T-helper 17 cell (primary cell): ENCODE data around the gene SCN8A. TPM values are rescaled to one million over a fixed set of nuclear protein-coding genes. Genes with fewer than 3 reads are reported as not detected.
"Not testable (repeated sequence)": the region's sequence is repeated elsewhere in the genome, so short reads cannot be mapped to it uniquely, and the experiment has no call there.

Experiments
- ATAC-seq: fragments of 150-1000 bp; cut with Tn5 transposase; 2 replicates; pipeline ENCODE4 v1.10.0; 2021; ENCODE audit warnings: mild to moderate bottlenecking, moderate library complexity
- DNase-seq, 3 donors: peaks; one replicate each; pipeline versions ENCODE4 v3.0.0 to v3.0.0-alpha.2; 2020 to 2021
- H3K9me3 ChIP-seq: one replicate; pipeline ENCODE4 v1.7.0; 2013; ENCODE audit warnings: low read length, mild to moderate bottlenecking; ENCODE audit not compliant: control insufficient read depth, poor library complexity, severe bottlenecking
- H3K27ac Mint-ChIP-seq: one replicate; pipeline ENCODE4 v1.8.0; 2022; ENCODE audit warnings: mild to moderate bottlenecking, moderate library complexity, mixed read lengths
- H3K27me3 Mint-ChIP-seq: one replicate; pipeline ENCODE4 v1.8.0; 2022; ENCODE audit warnings: mixed read lengths
- H3K36me3 Mint-ChIP-seq: one replicate; pipeline ENCODE4 v1.8.0; 2022; ENCODE audit warnings: low read depth, mixed read lengths
- H3K4me1 Mint-ChIP-seq: one replicate; pipeline ENCODE4 v1.8.0; 2022; ENCODE audit warnings: mild to moderate bottlenecking, mixed read lengths
- H3K4me3 Mint-ChIP-seq: one replicate; pipeline ENCODE4 v1.8.0; 2022; ENCODE audit warnings: mild to moderate bottlenecking, moderate library complexity, mixed read lengths
- total RNA-seq, 4 donors: library from RNA in 2 of 4; stranded (reverse) in 2 of 4; gene quantifications; one replicate each; pipeline ENCODE4 v1.2.3 and lab custom pipeline; 2022 to 2026

SCN8A gene
- total RNA-seq, 2 donors from 2014 or later: 0.35 to 0.47 TPM

DNA sequence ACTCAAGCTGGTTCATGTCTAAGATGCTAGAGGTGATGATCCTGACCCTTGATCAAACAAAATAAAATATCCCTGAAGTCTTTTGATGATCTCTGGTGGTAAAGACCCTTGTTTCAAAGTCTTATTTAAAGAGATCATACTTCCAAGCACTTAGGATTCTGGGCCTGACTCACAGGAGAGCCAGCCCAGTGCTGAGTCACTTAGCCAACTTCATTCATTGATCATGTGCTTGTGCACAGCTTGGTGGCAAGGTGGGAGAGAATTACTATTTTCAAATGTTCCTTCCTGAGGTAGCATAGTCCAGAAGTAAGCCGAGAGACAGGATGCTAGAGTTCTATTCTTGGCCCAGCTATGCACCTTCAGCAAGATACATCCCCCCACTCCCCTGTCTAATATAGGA is 40.6 kb downstream of the SCN8A start:
- H3K27me3 Mint-ChIP-seq: peaks cover 66% of the 10 kb centered on the region
- no peak for ATAC-seq

GRCh38 chr12:51632623-51633022 is 41.6 kb downstream of the SCN8A start:
- peaks cover 60% of the 10 kb centered on the region for H3K27me3 Mint-ChIP-seq
- peaks cover 4% of the 10 kb centered on the region for H3K36me3 Mint-ChIP-seq
- DNase-seq (no peak), ATAC-seq (no peak)
- H3K27ac Mint-ChIP-seq: no peak overlapping the region
- H3K4me3 Mint-ChIP-seq: no peak overlapping the region
- no peaks in the 10 kb centered on the region for H3K4me1 Mint-ChIP-seq
- H3K9me3 ChIP-seq: no peaks in the 10 kb centered on the region

More for the DNA sequence above, 40.6 kb downstream of the SCN8A start:
- no peak overlapping the region for H3K4me3 Mint-ChIP-seq
- H3K9me3 ChIP-seq: no peaks in the 10 kb centered on the region
- DNase-seq: no peak
- no peaks in the 10 kb centered on the region for H3K4me1 Mint-ChIP-seq
- H3K27ac Mint-ChIP-seq: no peak overlapping the region
- H3K36me3 Mint-ChIP-seq: peaks cover 4% of the 10 kb centered on the region

- Mint-ChIP-seq H3K4me3 (no peak overlapping the region), H3K27me3 (peaks cover 42% of the 10 kb centered on the region), H3K36me3 (no peaks in the 10 kb centered on the region), H3K27ac (no peak overlapping the region), H3K4me1 (no peaks in the 10 kb centered on the region)
- no peak for DNase-seq
- H3K9me3 ChIP-seq: no peaks in the 10 kb centered on the region
- ATAC-seq: no peak
These were observed 44.3 kb downstream of the SCN8A start for GRCh38 chr12:51635346-51635745.

DNA sequence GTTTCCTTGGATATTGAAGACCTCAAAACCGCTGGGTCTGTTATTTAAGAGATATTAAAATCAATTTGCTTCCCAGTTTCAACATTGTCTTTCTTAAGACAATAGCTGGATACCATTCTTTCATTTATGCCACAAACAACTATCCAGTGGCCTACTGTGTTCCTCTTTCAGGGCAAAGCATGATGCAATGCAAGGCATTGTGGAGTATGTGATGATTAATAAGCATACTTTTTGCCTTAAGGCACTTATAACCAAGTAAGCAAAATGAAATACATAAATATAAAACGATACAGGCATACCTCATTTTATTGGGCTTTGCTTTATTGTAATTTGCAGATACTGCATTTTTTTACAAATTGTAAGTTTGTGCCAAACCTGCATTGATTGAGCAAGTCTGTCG is 45.5 kb downstream of the SCN8A start:
- no peak overlapping the region for H3K4me3 Mint-ChIP-seq
- no peak for DNase-seq
- H3K36me3 Mint-ChIP-seq: no peaks in the 10 kb centered on the region
- H3K4me1 Mint-ChIP-seq: no peaks in the 10 kb centered on the region
- H3K27me3 Mint-ChIP-seq: peaks cover 40% of the 10 kb centered on the region
- no peaks in the 10 kb centered on the region for H3K9me3 ChIP-seq
- no peak for ATAC-seq
- no peak overlapping the region for H3K27ac Mint-ChIP-seq

DNA sequence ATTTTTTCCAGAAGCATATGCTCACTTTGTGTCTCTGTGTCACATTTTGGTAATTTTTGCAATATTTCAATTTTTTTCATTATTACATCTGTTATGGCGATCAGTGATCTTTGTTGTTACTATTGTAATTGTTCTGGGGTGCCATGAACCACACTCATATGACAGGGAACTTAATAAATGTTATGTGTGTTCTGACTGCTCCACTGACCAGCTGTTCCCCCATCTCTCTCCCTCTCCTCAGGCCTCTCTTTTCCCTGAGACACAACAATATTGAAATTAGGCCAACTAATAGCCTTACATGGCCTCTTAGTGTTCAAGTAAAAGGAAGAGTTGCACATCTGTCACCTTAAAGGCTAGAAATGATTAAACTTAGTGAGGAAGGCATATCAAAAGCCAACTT is 46.0 kb downstream of the SCN8A start:
- Mint-ChIP-seq H3K4me3 (no peak overlapping the region), H3K27me3 (peaks cover 40% of the 10 kb centered on the region), H3K27ac (no peak overlapping the region), H3K4me1 (no peaks in the 10 kb centered on the region), H3K36me3 (no peaks in the 10 kb centered on the region)
- ATAC-seq (no peak), DNase-seq (no peak)
- H3K9me3 ChIP-seq: no peaks in the 10 kb centered on the region

GRCh38 chr12:51639361-51639760 is 48.3 kb downstream of the SCN8A start:
- Mint-ChIP-seq H3K36me3 (no peaks in the 10 kb centered on the region), H3K4me1 (no peaks in the 10 kb centered on the region), H3K27ac (no peak overlapping the region), H3K27me3 (peaks cover 24% of the 10 kb centered on the region), H3K4me3 (no peak overlapping the region)
- H3K9me3 ChIP-seq: no peaks in the 10 kb centered on the region
- DNase-seq (no peak), ATAC-seq (no peak)

- H3K4me1 Mint-ChIP-seq: no peaks in the 10 kb centered on the region
- ATAC-seq (no peak), DNase-seq (no peak)
- no peak overlapping the region for H3K27ac Mint-ChIP-seq
- H3K27me3 Mint-ChIP-seq: peaks cover 24% of the 10 kb centered on the region
- H3K4me3 Mint-ChIP-seq: no peak overlapping the region
- peaks cover 2% of the 10 kb centered on the region for H3K36me3 Mint-ChIP-seq
- no peaks in the 10 kb centered on the region for H3K9me3 ChIP-seq
These were observed 51.3 kb downstream of the SCN8A start for GRCh38 chr12:51642286-51642685.

- H3K4me1 Mint-ChIP-seq: no peaks in the 10 kb centered on the region
- H3K27ac Mint-ChIP-seq: no peak overlapping the region
- no peak overlapping the region for H3K4me3 Mint-ChIP-seq
- peaks cover 2% of the 10 kb centered on the region for H3K36me3 Mint-ChIP-seq
- H3K9me3 ChIP-seq: no peaks in the 10 kb centered on the region
- DNase-seq (no peak), ATAC-seq (no peak)
- H3K27me3 Mint-ChIP-seq: peaks cover 34% of the 10 kb centered on the region
These were observed 52.9 kb downstream of the SCN8A start for GRCh38 chr12:51643951-51644350.

- not testable (repeated sequence) for H3K36me3 Mint-ChIP-seq, ATAC-seq
These were observed 53.7 kb downstream of the SCN8A start for GRCh38 chr12:51644691-51645090.

DNA sequence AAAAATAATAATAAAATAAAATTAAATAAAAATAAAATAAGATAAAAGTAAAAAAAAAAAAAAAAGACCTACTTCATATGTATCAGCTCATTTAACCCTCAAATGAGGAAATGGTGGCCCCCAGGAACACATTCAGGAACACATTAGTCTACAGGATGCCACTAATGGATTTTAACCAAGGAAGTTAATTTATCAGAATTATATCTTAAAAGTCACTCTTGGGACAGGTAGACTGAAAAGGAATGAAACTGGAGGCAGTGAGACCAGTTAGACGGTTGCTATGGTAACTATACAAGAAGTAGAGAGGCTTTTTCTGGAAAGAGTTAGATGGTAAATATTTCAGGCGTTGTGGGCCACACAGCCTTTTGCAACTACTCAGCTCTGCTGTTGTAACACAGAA is 54.9 kb downstream of the SCN8A start:
- DNase-seq (no peak), ATAC-seq (no peak)
- no peak overlapping the region for H3K27ac Mint-ChIP-seq
- no peaks in the 10 kb centered on the region for H3K4me1 Mint-ChIP-seq
- H3K4me3 Mint-ChIP-seq: no peak overlapping the region
- H3K36me3 Mint-ChIP-seq: peaks cover 2% of the 10 kb centered on the region
- peaks cover 26% of the 10 kb centered on the region for H3K27me3 Mint-ChIP-seq
- H3K9me3 ChIP-seq: no peaks in the 10 kb centered on the region

More at GRCh38 chr12:51644691-51645090, 53.7 kb downstream of the SCN8A start:
- not testable (repeated sequence) for DNase-seq, H3K27ac Mint-ChIP-seq, H3K4me3 Mint-ChIP-seq, H3K9me3 ChIP-seq, H3K4me1 Mint-ChIP-seq
- peaks cover 34% of the 10 kb centered on the region for H3K27me3 Mint-ChIP-seq

GRCh38 chr12:51647647-51648046 is 56.6 kb downstream of the SCN8A start:
- Mint-ChIP-seq H3K4me1 (no peaks in the 10 kb centered on the region), H3K36me3 (peaks cover 5% of the 10 kb centered on the region), H3K4me3 (no peak overlapping the region), H3K27me3 (peaks cover 20% of the 10 kb centered on the region), H3K27ac (no peak overlapping the region)
- DNase-seq (no peak), ATAC-seq (no peak)
- H3K9me3 ChIP-seq: no peaks in the 10 kb centered on the region

DNA sequence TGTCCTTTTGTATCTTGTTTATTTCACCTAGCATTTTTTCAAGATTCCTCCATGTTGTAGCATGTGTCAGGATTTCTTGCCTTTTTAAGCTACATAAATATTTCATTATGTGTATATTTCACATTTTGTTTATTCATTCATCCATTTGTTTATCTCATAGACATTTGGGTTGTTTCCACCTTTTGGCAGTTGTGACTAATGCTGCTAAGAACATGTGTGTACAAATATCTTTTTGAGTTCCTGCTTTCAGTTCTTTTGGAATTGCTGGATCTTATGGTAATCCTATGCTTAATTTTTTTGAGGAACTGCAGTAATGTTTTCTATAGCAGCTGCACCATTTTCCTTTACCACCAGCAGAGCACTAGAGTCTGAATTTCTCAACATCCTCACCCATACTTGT is 62.4 kb downstream of the SCN8A start:
- no peak overlapping the region for H3K4me3 Mint-ChIP-seq
- no peak for ATAC-seq
- H3K4me1 Mint-ChIP-seq: no peaks in the 10 kb centered on the region
- no peak overlapping the region for H3K27ac Mint-ChIP-seq
- peaks cover 3% of the 10 kb centered on the region for H3K36me3 Mint-ChIP-seq
- H3K9me3 ChIP-seq: no peaks in the 10 kb centered on the region
- no peak for DNase-seq
- H3K27me3 Mint-ChIP-seq: peaks cover 49% of the 10 kb centered on the region

DNA sequence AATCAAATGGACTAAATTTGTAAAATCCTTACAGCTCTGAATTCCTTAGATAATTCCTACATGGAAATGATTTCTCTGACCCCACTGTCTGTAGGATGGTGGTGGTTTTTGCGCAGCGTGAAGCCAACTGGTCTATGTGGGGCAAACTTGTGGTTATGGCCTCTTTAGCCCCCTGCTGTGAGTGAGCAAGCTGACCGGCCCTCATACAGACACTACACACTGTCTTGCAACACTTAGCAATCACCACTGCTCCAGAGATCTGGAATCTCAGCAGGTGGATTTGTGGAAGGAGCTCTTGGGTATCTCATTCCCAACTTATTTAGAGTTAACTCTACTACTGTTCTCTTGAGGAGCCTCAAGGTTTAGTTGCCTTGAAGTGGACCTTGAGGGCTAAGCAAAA is 70.2 kb downstream of the SCN8A start:
- Mint-ChIP-seq H3K4me1 (peaks cover 3% of the 10 kb centered on the region), H3K36me3 (peaks cover 3% of the 10 kb centered on the region), H3K27ac (no peak overlapping the region), H3K4me3 (no peak overlapping the region), H3K27me3 (peaks cover 56% of the 10 kb centered on the region)
- DNase-seq (no peak), ATAC-seq (no peak)
- H3K9me3 ChIP-seq: no peaks in the 10 kb centered on the region

DNA sequence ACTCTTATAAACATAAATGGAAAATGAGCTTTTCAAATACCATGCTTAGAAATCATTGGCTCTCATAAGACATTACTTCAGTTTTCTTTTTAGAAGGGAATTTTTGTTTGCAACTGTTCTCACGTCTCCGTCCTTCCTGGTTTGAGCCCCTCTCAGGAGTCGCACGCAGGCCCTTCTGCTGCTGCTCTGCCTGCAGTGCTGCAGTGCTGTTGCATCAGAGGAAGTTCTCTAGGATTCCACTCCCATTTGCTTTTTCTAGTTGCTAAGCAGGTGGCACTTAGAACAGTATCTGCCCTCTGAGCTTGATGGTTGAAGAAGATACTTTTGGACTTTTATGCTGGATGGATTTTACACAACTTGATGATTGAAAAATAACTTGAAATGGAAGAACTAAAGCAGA is 70.8 kb downstream of the SCN8A start:
- no peak overlapping the region for H3K27ac Mint-ChIP-seq
- DNase-seq (no peak), ATAC-seq (no peak)
- no peaks in the 10 kb centered on the region for H3K9me3 ChIP-seq
- peaks cover 3% of the 10 kb centered on the region for H3K36me3 Mint-ChIP-seq
- H3K4me1 Mint-ChIP-seq: peaks cover 3% of the 10 kb centered on the region
- peaks cover 50% of the 10 kb centered on the region for H3K27me3 Mint-ChIP-seq
- H3K4me3 Mint-ChIP-seq: no peak overlapping the region
